GM18502 (cell line): ENCODE measurements around the gene TMEM271.
"Not testable (repeated sequence)": the region's sequence is repeated elsewhere in the genome, so short reads cannot be mapped to it uniquely, and the experiment has no call there.

Source experiments
- ATAC-seq: cut with Tn5 transposase; IDR thresholded peaks from one replicate; pipeline ENCODE4 v1.9.1; 2021; ENCODE audit warnings: mild to moderate bottlenecking; ENCODE audit not compliant: unreplicated experiment, poor library complexity

TMEM271 gene

DNA sequence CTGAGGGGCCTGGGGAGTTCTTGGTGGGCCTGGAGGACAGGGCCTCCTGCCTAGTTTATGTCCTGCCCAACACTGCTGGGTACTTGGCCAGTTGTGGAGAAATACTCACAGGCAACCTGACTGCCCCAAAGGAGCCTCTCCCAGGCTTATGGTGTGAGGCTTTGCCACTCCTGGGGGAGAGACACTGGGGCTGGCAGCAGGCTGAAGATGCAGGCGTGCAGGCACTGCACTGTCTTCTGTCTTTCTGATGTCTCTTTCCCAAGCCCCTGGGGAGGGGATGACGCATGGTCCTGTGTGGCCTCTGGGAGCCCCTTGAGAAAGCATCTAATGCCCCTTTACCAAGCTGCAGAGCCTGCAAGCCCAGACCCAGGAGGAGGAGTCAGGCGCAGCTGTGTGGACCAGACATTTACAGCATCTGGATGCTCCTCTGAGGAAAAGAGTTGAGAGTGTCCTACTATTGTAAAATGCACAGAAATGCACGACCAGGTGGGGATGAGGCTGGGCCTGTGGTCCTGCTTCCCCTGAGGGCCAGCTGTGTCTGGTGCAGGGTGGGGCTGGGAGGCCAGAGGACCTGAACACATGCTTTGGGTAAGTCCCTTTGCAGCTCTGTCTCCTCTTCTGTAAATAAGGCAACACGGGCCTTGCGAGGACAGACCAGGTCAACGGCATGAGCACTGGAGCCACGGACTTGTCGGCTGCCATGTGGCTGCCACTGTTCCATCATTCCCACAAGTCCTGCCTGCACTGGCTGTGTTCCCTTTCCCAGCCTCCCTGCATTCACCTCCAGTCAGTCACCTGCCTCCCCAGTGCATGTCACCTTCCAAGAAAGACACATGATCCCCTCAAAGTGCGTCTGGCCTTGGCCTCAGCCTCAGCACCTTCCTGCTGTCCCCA lies 8.4 kb downstream of the TMEM271 start:
- no peak for ATAC-seq

DNA sequence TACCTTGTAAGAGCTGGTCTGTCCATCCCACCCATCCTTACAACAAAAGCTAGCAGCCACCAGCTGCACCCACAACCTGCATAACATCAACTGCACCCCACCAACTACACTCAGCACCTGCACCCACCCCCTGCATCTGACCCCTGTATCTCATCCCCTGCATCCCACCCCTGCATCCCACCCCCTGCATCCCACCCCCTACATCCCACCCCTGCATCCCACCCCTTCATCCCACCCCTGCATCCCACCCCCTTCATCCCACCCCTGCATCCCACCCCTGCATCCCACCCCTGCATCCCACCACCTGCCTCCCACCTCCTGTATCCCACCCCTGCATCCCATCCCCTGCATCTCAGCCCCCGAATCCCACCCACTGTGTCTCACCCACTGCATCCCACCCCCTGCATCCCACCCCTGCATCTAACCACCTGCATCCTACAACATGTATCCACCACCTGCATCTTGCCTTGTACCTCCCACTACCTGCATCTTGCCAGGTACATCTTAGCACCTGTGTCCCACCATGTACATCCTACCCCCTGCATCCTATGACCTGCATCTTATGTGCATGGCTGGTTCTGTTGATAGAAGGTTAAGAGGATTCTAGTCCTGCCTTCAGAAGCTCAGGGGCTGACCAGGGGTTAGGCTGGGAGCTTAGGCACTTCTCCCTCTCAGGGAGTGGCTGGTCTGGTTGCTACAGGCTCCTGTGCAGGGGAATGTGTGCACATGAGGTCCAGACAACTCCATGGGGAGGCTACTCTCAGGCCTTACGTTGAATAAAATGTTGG lies 9.4 kb downstream of the TMEM271 start:
- no peak for ATAC-seq

DNA sequence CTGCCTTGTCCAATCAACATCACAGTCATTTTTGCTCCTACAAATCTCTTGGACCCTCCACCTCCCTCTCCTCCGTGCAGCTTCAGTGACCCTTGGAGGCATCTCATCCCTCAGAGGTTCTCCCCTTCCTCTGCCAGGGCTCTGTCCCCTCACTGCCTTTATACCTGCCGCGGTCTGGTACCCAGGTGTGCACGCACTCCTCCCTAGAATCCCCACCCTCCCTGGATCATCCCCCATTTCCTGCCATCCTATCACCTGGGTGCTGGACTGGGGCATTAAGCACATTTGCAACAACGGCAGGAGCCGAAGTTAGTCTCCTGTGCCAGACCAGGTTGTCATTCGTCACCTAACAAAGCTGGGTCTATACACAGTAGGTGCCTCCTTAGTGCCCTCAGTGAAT lies 10.1 kb downstream of the TMEM271 start:
- no peak for ATAC-seq

DNA sequence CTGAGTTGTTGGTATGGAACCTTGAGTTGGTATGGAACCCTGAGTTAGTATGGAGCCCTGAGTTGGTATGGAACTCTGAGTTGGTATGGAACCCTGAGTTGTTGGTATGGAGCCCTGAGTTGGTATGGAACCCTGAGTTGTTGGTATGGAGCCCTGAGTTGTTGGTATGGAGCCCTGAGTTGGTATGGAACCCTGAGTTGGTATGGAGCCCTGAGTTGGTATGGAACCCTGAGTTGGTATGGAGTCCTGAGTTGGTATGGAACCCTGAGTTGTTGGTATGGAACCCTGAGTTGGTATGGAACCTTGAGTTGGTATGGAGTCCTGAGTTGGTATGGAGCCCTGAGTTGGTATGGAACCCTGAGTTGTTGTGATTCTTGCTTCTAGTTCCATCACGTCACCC lies 10.5 kb downstream of the TMEM271 start:
- ATAC-seq: not testable (repeated sequence)

DNA sequence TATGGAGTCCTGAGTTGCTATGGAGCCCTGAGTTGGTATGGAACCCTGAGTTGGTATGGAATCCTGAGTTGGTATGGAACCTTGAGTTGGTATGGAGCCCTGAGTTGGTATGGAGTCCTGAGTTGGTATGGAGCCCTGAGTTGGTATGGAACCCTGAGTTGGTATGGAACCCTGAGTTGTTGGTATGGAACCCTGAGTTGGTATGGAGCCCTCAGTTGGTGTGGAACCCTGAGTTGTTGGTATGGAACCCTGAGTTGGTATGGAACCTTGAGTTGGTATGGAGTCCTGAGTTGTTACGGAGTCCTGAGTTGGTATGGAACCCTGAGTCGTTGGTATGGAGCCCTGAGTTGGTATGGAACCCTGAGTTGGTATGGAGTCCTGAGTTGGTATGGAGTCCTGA lies 13.6 kb downstream of the TMEM271 start:
- ATAC-seq: not testable (repeated sequence)

DNA sequence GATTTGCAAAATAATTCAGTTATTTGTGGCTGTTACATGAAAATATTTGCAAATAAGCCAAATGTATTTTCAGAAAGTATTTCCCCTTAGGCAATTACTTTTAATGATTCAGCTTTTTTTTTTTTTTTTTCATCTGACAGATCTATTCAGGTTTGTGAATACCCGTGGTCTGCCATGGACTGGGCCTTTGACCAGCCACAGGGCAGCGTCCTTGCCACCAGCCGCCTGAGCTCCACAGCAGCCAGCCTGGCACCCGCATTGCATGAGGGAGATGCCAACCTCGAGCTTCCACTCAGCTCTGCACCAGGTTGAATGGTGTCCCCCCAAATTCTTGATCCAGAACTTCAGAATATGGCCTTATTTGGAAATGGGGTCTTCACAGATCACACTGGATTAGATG lies 14.7 kb downstream of the TMEM271 start:
- no peak for ATAC-seq

DNA sequence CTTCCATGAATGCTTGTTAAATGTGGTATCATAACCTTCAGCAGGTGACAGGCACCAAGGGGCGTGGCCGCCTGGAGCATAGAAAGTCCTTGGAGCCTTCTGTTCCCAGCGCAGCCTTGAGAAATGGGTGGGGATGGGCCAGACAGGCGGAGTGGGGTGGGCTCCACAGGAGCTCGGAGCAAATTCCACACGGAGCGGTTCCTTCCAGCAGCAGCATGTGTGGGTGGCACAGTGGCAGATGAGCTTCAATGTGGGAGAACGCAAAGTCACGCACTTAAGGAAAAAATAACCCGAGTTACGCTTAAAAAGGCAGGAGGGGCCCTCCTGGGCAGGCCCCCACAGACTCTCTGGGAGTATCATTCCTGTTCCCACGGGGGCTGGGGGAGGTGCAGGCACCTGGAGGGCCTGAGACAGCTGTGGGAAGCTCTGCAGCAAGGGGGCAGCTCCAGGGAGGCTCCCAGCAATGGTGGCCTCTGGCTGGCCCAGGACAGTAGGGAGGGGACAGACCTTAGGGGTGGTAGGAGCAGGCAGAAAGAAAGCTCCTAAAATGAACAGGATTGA lies 15.3 kb downstream of the TMEM271 start:
- ATAC-seq: no peak

DNA sequence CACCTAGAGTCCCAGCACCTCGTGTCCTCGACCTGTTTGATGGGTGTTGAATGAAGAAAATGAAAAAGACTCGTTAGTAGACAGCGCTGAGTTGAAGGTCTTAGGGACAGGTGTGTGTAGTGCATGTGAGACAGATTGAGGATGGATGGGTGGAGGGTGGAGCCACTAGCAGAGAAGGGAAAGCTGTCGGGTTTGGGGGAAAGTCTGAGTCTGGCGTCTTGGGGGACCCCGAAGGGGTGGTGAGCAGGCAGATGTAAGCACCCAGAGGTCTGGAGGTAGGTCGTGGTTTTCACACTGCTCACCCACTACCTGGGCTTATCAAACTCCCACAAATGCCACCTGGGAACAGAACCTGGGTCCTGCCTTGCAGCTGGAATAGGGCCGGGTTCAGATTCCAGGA lies 16.0 kb downstream of the TMEM271 start:
- ATAC-seq: no peak

DNA sequence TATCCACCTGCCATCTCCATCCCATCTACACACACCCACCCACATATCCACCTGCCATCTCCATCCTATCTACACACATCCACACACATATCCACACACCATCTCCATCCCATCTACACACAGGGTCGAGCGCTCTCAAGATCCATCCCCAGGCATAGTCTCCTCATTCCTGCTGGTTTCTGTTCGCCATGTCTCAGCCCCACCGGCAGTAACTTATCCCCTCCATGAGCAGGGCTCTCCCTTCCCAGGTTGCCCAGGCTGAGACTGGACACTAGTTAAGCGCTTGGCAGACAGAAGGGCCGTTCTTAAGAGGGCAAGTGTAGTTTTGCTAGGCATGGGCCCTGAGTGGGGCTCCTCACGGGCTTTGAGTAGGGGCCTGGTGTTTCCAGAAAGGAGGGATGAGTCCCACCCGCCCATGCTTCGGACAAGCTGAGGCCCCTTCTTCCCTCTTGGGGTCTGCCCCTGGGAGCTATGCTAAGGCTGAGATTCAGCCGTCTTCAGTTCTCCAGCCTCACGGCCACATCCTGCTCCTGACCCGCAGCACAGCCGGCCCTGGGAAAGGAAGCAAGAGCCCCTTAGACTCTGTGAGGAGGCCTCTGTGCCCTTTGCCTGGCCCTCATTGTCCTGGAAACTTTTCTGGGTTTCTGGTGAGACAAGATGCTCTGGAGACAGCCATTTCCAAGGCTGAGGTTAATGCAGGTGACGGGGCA lies 20.4 kb downstream of the TMEM271 start:
- ATAC-seq: no peak

DNA sequence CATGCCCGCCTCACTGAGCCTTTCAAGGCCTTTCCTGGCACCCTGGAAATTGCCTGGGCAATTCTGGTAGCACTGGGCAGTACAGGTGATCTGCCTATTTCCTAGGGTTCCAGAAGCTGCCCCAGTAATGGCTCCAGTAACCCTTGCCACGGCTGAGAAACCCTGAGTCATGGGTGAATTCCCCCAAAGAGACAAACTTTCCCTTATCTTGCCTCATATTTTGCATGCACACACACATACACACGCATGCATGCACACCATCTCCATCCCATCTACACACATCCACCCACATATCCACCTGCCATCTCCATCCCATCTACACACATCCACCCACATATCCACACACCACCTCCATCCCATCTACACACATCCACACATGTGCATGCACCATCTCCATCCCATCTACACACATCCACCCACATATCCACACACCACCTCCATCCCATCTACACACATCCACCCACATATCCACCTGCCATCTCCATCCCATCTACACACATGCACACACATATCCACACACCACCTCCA lies 21.2 kb downstream of the TMEM271 start:
- not testable (repeated sequence) for ATAC-seq

DNA sequence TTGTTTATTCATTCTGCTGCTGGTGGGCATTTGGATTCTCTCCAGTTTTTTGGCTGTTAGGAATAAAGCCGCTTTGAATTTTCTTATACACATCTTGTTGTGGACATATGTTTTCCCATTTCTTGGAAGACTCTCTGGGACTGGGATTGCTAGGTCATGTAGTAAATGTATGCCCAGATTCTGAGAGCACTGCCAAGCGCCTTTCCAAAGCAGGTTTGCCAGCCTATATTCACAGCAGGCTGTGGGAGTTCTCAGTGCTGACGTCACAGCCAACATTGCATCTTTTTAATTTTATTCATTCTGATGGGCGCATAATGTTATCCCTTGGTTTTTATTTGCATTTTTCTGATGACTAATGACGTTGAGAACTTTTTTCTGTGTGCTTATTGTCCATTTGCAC lies 24.1 kb downstream of the TMEM271 start:
- ATAC-seq: no peak

DNA sequence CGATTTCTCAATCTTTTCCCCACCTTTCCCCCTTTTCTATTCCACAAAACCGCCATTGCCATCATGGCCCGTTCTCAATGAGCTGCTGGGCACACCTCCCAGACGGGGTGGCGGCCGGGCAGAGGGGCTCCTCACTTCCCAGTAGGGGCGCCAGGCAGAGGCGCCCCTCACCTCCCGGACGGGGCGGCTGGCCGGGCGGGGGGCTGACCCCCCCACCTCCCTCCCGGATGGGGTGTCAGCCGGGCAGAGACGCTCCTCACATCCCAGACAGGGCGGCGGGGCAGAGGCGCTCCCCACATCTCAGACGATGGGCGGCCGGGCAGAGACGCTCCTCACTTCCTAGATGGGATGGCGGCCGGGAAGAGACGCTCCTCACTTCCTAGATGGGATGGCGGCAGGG lies 25.8 kb downstream of the TMEM271 start:
- ATAC-seq: not testable (repeated sequence)

DNA sequence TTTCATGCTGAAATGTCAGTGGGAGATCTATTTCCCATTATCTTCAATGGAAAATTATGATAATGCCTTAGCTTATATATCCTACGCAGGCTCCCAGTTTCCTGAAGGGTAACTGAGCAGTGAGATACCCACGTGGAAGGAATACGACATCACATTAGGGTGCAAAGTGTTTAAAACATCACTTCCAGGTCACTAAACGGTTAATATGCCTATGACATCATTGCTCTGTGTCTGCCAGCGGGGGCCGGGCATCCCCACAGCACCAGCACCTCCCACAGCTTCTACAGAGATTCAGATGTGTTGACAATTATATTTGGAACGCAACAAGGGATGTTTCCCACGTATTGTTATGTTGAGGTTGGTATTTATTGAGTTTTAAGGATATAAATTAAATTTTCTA lies 27.1 kb downstream of the TMEM271 start:
- no peak for ATAC-seq

DNA sequence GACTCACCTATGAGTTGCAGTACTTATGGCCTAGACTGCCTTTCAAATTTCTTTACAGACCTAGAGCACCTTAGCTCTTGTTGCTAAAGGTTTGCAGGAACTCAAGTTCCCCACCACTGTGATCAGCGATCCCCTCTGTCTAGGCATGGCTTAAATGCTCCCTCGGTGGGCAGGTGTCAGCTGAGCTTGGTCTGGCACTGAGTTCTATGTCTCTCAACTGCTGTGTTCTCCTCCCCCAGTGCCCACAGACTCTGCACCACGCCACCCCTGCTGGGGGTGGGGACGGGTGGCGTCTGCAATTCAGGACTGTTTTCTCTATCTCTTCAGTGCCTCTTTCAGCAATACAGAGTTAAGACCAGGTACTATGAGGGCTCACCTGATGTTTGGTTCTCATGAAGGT lies 30.5 kb downstream of the TMEM271 start:
- ATAC-seq: no peak

DNA sequence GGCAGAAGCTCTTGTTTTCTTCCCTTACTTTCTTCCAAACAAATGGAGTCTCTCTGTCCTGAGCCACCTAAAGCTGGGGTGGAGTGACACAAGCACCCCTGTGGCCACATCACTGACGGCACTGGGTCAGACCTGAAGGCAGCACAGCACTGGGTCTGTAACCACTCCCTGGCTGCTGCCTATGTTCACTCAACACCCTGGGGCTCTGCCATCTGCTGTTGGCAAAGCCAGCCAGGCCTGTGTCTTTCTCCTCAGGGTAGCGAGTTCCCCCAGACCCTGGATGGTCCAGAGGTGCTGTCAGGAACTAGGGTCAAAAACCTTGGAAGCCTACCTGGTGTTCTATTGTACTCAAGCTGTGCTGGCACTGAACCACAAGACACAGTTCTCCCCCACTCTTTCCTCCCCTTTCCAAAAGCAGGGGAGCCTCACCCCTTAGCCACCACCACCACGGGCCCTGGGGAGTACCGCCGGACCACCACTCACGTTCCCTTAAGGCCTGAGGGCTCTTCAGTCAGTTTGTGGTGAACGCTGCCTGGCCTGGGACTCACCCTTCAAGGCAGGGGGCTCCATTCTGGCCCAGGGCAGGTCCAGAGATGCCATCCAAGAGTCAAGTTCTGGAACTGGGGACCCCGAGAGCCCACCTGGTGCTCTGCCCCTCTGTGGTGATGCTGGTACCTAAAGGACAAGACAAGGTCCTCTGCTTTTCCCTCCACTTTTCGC lies 31.5 kb downstream of the TMEM271 start:
- no peak for ATAC-seq

DNA sequence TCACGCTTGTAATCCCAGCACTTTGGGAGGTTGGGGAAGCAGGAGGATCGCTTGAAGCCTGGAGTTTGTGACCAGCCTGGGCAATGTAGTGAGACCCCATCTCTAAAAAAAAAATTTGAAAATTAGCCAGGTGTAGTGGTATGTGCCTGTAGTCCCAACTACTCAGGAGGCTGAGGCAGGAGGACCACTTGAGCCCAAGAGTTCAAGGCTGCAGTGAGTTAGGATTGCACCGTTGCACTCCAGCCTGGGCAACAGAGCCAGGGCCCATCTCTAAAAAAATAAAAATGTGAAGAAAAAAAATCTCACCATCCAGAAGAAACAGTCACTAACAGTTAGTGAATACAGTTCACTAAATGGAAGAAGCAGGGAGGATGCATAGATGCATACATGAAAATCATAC lies 34.8 kb downstream of the TMEM271 start:
- no peak for ATAC-seq

DNA sequence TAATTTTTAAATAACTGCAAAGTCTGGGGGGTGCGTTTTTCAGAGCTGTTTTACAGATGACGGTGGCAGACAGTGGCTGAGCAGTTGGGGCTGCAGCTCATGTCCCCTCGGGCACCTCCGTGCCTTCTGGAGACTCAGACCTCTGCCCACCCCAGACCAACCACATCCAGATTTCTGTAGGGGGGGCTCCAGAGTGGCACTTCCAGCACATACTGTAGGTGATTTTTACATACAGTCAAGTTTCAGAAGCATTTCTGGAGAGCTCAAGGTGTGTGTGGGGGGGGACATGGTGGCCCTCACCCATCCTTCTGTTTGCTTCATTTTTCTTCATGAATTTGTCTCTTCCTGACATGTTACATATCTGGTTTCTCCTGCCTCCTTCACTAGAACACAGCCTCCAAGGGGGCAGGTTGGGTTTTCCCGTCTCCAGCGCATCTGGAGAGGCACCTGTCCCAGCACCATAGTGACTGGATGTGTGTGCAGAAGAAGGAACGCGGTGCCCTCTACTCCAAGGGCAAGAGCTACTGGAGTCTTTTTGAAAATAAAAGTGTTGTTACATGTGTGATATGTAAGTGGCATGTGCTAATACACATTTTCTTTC lies 37.5 kb downstream of the TMEM271 start:
- no peak for ATAC-seq

DNA sequence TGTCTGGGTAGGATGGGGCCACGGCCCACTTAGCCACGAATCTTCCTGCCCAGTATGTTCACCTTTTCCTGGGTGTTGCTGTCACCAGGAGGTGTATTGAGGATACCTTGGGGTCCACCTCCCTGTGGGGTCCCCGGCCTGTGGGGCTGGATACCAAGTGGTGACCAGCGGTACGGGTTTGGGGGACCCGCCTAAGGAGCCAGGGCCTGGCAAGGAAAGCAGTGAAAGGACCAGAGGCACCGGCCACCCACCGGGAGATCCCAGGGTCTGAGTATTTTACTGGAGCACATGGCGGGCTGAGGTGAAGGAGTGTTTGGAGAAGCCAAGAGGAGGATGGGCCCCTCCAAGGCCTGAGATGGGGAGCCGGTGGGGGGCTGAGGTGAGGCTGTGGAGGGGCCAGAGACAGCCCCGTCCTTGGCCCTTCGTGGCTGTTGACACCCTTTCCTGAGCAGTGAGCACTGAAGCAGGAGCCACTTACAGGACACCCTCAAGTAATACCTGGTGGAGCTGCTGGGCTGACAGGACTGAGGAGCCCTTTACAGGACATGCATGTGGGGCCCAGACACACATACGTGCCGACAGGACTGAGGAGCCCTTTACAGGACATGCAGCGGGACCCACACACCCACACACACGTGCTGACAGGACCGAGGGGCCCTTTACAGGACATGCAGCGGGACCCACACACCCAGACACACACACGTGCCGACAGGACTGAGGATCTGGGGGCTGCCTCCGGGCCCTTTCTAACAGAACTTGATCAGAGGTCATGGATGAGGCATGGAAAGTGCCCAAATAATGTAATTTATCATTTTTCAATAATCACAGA lies 38.4 kb downstream of the TMEM271 start:
- no peak for ATAC-seq
